GM12878 (cell line): Measurements from ENCODE around the gene SVIL. TPM values are rescaled to one million over a fixed set of nuclear protein-coding genes. Genes with fewer than 3 reads are reported as not detected.

Source experiments
- ATAC-seq: fragments of 200-7000 bp; cut with Tn5 transposase; 3 replicates; pipeline ENCODE4 v1.9.1; 2020; ENCODE audit warnings: mild to moderate bottlenecking, moderate library complexity
- BruUV-seq: library from RNA; stranded (reverse); fragments of 400-500 nt; replicated peaks from 2 replicates; lab custom pipeline; 2021; lab: Mats Ljungman, UMichigan
- CTCF ChIA-PET: fragments of 300-600 bp; sonication (Branson Sonifier 250); formaldehyde crosslinking; extraction: SDS; loops from one replicate; lab custom pipeline; 2021; ENCODE audit warnings: inconsistent platforms; lab: Yijun Ruan, JAX
- POLR2A ChIA-PET: fragments of 350-600 bp; formaldehyde crosslinking; extraction: SDS; loops from one replicate; lab custom pipeline; 2021; ENCODE audit warnings: inconsistent platforms; lab: Charles Lee
- RAD21 ChIA-PET: fragments of 300-600 bp; sonication (Branson Sonifier 250); formaldehyde crosslinking; loops from one replicate; lab custom pipeline; 2023; ENCODE audit warnings: antibody characterized with exemption; ENCODE audit not compliant: unreplicated experiment; lab: Charles Lee
- SMC1A ChIA-PET: fragments of 300-600 bp; sonication (Branson Sonifier 250); formaldehyde crosslinking; loops from one replicate; lab custom pipeline; 2023; ENCODE audit not compliant: unreplicated experiment, uncharacterized antibody; lab: Charles Lee
- DNase-seq: peaks from one replicate; pipeline ENCODE4 v3.0.0-alpha.2; 2011; ENCODE audit warnings: low read depth, low spot score
- FAIRE-seq: peaks from 3 replicates; lab custom pipeline; 2011; peaks lifted over from hg19 to GRCh38; lab: Jason Lieb, UNC
- H2AFZ ChIP-seq: 2 replicates; pipeline ENCODE4 v1.6.0; 2011; ENCODE audit warnings: low read depth, low read length, control low read depth; ENCODE audit not compliant: control insufficient read depth
- H3K27ac ChIP-seq: 2 replicates; pipeline ENCODE4 v1.5.1; 2011; ENCODE audit warnings: control low read depth; ENCODE audit not compliant: control insufficient read depth, insufficient read depth
- H3K27me3 ChIP-seq, 2 experiments: replicated peaks in 1 of 2; 2 replicates each; pipeline versions ENCODE4 v1.6.0 to v1.6.1; 2011; ENCODE audit warnings: low read length in 1 of 2; ENCODE audit not compliant: control insufficient read depth in 2 of 2, insufficient read depth in 2 of 2
- H3K36me3 ChIP-seq, 2 experiments: 2 replicates each; pipeline ENCODE4 v1.5.1; 2011; ENCODE audit warnings: low read length in 1 of 2; ENCODE audit not compliant: control insufficient read depth in 2 of 2, insufficient read depth in 2 of 2
- H3K4me1 ChIP-seq: 2 replicates; pipeline ENCODE4 v1.6.1; 2011; ENCODE audit warnings: mild to moderate bottlenecking, low read length, moderate library complexity, mixed read lengths; ENCODE audit not compliant: control insufficient read depth, insufficient read depth
- H3K4me2 ChIP-seq: 2 replicates; pipeline ENCODE4 v1.6.0; 2011; ENCODE audit warnings: control low read depth; ENCODE audit not compliant: control insufficient read depth, insufficient read depth
- H3K4me3 ChIP-seq: fragments of 200-600 bp; sonication (generic); 2 replicates; pipeline ENCODE4 v1.5.1; 2016
- H3K79me2 ChIP-seq: 2 replicates; pipeline ENCODE4 v1.6.0; 2011; ENCODE audit warnings: low read length; ENCODE audit not compliant: control insufficient read depth, insufficient read depth
- H3K9ac ChIP-seq: 2 replicates; pipeline ENCODE4 v1.8.0; 2011; ENCODE audit warnings: low read length, control low read depth, mixed read lengths; ENCODE audit not compliant: control insufficient read depth, insufficient read depth
- H3K9me3 ChIP-seq: replicated peaks from 3 replicates; pipeline ENCODE4 v1.5.1; 2011; ENCODE audit warnings: mild to moderate bottlenecking, low read length; ENCODE audit not compliant: control insufficient read depth, insufficient read depth
- H4K20me1 ChIP-seq: 2 replicates; pipeline ENCODE4 v1.6.0; 2011; ENCODE audit not compliant: control insufficient read depth, insufficient read depth
- CUX1 ChIP-seq: IDR thresholded peaks from 2 replicates; pipeline ENCODE4 v1.6.1; 2012; ENCODE audit warnings: improper control_type of control experiment, low read depth, low read length; ENCODE audit not compliant: insufficient replicate concordance
- EED ChIP-seq: sonication (generic); IDR thresholded peaks from 2 replicates; pipeline ENCODE4 v1.6.1; 2016; ENCODE audit warnings: antibody characterized with exemption, low read depth
- EP300 ChIP-seq, 2 experiments: fragments of 150-350 bp in 1 of 2; IDR thresholded peaks; 2 replicates each; pipeline ENCODE4 v1.6.1; 2011 to 2012; ENCODE audit warnings: low read depth in 2 of 2, low read length in 2 of 2, borderline replicate concordance in 1 of 2, improper control_type of control experiment in 1 of 2, inconsistent platforms in 1 of 2; ENCODE audit not compliant: control insufficient read depth in 1 of 2
- FOXM1 ChIP-seq: IDR thresholded peaks from 2 replicates; pipeline ENCODE4 v1.6.1; 2012; ENCODE audit warnings: low read depth, mild to moderate bottlenecking, inconsistent platforms, low read length, moderate library complexity
- JUNB ChIP-seq: IDR thresholded peaks from 2 replicates; pipeline ENCODE4 v1.6.1; 2016; ENCODE audit warnings: antibody characterized with exemption, mild to moderate bottlenecking
- NBN ChIP-seq: fragments of 450-650 bp; IDR thresholded peaks from 2 replicates; pipeline ENCODE4 v1.6.1; 2016
- RELA ChIP-seq: fragments of 450-650 bp; IDR thresholded peaks from 2 replicates; pipeline ENCODE4 v1.8.0; 2014; ENCODE audit warnings: borderline replicate concordance; ENCODE audit not compliant: partially characterized antibody
- SMARCA5 ChIP-seq: fragments of 450-650 bp; IDR thresholded peaks from 2 replicates; pipeline ENCODE4 v1.6.1; 2017; ENCODE audit warnings: mild to moderate bottlenecking
- SUPT20H ChIP-seq: IDR thresholded peaks from 2 replicates; pipeline ENCODE4 v1.6.1; 2011; ENCODE audit warnings: low read depth, mild to moderate bottlenecking, low read length, moderate library complexity, borderline replicate concordance; ENCODE audit not compliant: control insufficient read depth
- ZNF592 ChIP-seq: fragments of 450-650 bp; IDR thresholded peaks from 2 replicates; pipeline ENCODE4 v1.6.1; 2017; ENCODE audit warnings: mild to moderate bottlenecking, moderate library complexity
- WGBS: methylation state at CpG from one replicate; pipeline ENCODE4 v1.1.6; 2016; ENCODE audit warnings: low lambda C conversion rate; ENCODE audit not compliant: insufficient replicate concordance, insufficient coverage; ENCODE audit errors: missing lambda C conversion rate; 5-methylcytosine and 5-hydroxymethylcytosine counted together
- in situ Hi-C: fragments of 300-500 bp; cut with MboI; formaldehyde crosslinking; loops from 9 replicates; pipeline ENCODE4 v1.14.3; 2018; ENCODE audit warnings: mixed read lengths
- intact Hi-C: fragments of 100-400 bp; cut with micrococcal nuclease; formaldehyde crosslinking; loops from one replicate; pipeline ENCODE4 v1.14.2; 2022; ENCODE audit not compliant: unreplicated experiment
- polyA plus RNA-seq, 11 experiments: library from polyadenylated mRNA; depleted of rRNA in 4 of 11; unstranded in 6 of 11; stranded (reverse) in 5 of 11; fragments of >200 nt; fragmentation: Nextera tagmentation in 4 of 11; fragmentation: Illumina TruSeq in 1 of 11; extraction: Ambion mirVana in 4 of 11; extraction: Trizol in 1 of 11; gene quantifications; 1 replicate in 1 of 11; 2 replicates in 10 of 11; pipeline versions ENCODE4 v1.2.1 to v1.2.3, GENCODE V29; 2011 to 2016; ENCODE audit warnings: inconsistent platforms in 2 of 11, missing spikeins in 2 of 11, low read depth in 1 of 11
- total RNA-seq, 4 experiments: library from RNA; depleted of rRNA in 3 of 4; stranded (reverse); fragments of >200 nt in 3 of 4; fragmentation: Illumina TruSeq in 1 of 4; extraction: Trizol in 1 of 4; gene quantifications; 2 replicates each; pipeline versions ENCODE4 v1.2.1 to v1.2.3, GENCODE V29; 2013 to 2021
- TF ChIP-seq, protein P1 (sequence below): fragments of 450-650 bp; formaldehyde crosslinking; IDR thresholded peaks from 2 replicates; pipeline ENCODE4 v1.4.0; 2022; ENCODE audit warnings: mild to moderate bottlenecking, moderate library complexity

SVIL gene
- total and polyA plus RNA-seq, 10 of the 15 experiments (the other 5 are each of a cell fraction or from before 2014, with no cell fraction given) = 0.22 to 1.9 (median 0.87) TPM

GRCh38 chr10:29430101-29430500, 204.7 kb downstream of the SVIL start:
- WGBS = 77% methylated on average over 4 of the region's 4 CpGs
- H3K79me2 ChIP-seq = no peaks in the 10 kb centered on the region
- H2AFZ ChIP-seq = no peak overlapping the region
- POLR2A ChIA-PET = no interaction called here
- RAD21 ChIA-PET = interaction anchor here (1.4 kb wide), 1 partner anchor 67 kb away, joined by 7 read pairs; no protein-coding TSS in a partner anchor
- H4K20me1 ChIP-seq = no peaks in the 10 kb centered on the region
- SMC1A ChIA-PET = interaction anchor here (1.5 kb wide), 1 partner anchor 67 kb away, joined by 6 read pairs; no protein-coding TSS in a partner anchor
- H3K36me3 ChIP-seq = no peaks in the 10 kb centered on the region; a peak in 1 of 4 replicates
- intact Hi-C loops (no loop called here), in situ Hi-C loops (no loop called here)
- no peaks in the 10 kb centered on the region for H3K4me1 ChIP-seq
- no TSS peak for BruUV-seq
- ATAC-seq (no peak), FAIRE-seq (no peak), DNase-seq (no peak)
- no peak overlapping the region for H3K4me2 ChIP-seq
- H3K9ac ChIP-seq = no peak overlapping the region
- H3K9me3 ChIP-seq = no peaks in the 10 kb centered on the region
- no peaks in the 10 kb centered on the region for H3K27me3 ChIP-seq
- H3K27ac ChIP-seq = no peak overlapping the region
- no peak overlapping the region for H3K4me3 ChIP-seq
- CTCF ChIA-PET = interaction anchor here (0.7 to 1.1 kb wide), 2 partner anchors 10 to 13 kb away, joined by 3 to 4 read pairs; no protein-coding TSS in a partner anchor
- no peak for TF ChIP-seq NBN
- no peak for TF ChIP-seq SUPT20H
- no peak for TF ChIP-seq RELA
- TF ChIP-seq CUX1 = no peak
- no peak for TF ChIP-seq EED
- TF ChIP-seq FOXM1 = no peak
- no peak for TF ChIP-seq ZNF592
- no peak for TF ChIP-seq JUNB
- TF ChIP-seq, protein P1, sequence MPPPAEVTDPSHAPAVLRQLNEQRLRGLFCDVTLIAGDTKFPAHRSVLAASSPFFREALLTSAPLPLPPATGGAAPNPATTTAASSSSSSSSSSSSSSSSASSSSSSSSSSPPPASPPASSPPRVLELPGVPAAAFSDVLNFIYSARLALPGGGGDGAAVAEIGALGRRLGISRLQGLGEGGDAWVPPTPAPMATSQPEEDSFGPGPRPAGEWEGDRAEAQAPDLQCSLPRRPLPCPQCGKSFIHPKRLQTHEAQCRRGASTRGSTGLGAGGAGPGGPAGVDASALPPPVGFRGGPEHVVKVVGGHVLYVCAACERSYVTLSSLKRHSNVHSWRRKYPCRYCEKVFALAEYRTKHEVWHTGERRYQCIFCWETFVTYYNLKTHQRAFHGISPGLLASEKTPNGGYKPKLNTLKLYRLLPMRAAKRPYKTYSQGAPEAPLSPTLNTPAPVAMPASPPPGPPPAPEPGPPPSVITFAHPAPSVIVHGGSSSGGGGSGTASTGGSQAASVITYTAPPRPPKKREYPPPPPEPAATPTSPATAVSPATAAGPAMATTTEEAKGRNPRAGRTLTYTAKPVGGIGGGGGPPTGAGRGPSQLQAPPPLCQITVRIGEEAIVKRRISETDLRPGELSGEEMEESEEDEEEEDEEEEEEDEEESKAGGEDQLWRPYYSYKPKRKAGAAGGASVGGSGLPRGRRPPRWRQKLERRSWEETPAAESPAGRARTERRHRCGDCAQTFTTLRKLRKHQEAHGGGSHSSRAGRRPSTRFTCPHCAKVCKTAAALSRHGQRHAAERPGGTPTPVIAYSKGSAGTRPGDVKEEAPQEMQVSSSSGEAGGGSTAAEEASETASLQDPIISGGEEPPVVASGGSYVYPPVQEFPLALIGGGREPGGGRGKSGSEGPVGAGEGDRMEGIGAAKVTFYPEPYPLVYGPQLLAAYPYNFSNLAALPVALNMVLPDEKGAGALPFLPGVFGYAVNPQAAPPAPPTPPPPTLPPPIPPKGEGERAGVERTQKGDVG (CRISPR knock-in tag) = no peak
- no peak for TF ChIP-seq EP300 (IDR thresholded peaks at IDR 0.05; ENCODE audit: borderline replicate concordance in 1 of 2, control insufficient read depth in 1 of 2, low read depth in 2 of 2, low read length in 2 of 2)
- no peak for TF ChIP-seq SMARCA5
